Peyer's patch (tissue), 4 donors: ENCODE data around the gene CHPT1. TPM values are rescaled to one million over a fixed set of nuclear protein-coding genes. Genes with fewer than 3 reads are reported as not detected.
A peak's percentile ranks its signal among the peaks of the same experiment; 100 is the strongest.

Source experiments
- DNase-seq, 3 donors: peaks; one replicate each; pipeline ENCODE4 v3.0.0-alpha.2; 2017 to 2019
- H3K27ac ChIP-seq, 4 donors: fragments of 200-600 bp; sonication (generic); one replicate each; pipeline ENCODE4 v1.5.1; 2016 to 2019
- H3K27me3 ChIP-seq, 2 donors: fragments of 200-600 bp; sonication (generic); one replicate each; pipeline ENCODE4 v1.5.1; 2019
- H3K36me3 ChIP-seq, 3 donors: fragments of 200-600 bp; sonication (generic); one replicate each; pipeline ENCODE4 v1.5.1; 2016 to 2019
- H3K4me1 ChIP-seq, 4 donors: fragments of 200-600 bp; sonication (generic); one replicate each; pipeline ENCODE4 v1.5.1; 2016 to 2019
- H3K4me3 ChIP-seq, 4 donors: fragments of 200-600 bp; sonication (generic); 1 replicate in 3 of 4; 2 replicates in 1 of 4; pipeline ENCODE4 v1.5.1; 2016 to 2019; ENCODE audit warnings: mild to moderate bottlenecking in 1 of 4
- H3K9me3 ChIP-seq, 4 donors: fragments of 200-600 bp; sonication (generic); one replicate each; pipeline ENCODE4 v1.5.1; 2016 to 2019; ENCODE audit warnings: mild to moderate bottlenecking in 1 of 4
- CTCF ChIP-seq, 6 experiments: fragments of 450-650 bp in 4 of 6; fragments of 200-600 bp in 2 of 6; sonication (generic) in 1 of 6; IDR thresholded peaks; one replicate each; pipeline ENCODE4 v1.5.1; 2017 to 2019; ENCODE audit warnings: antibody characterized with exemption in 6 of 6, mild to moderate bottlenecking in 3 of 6, moderate library complexity in 1 of 6
- POLR2A ChIP-seq, 2 donors: fragments of 450-650 bp; IDR thresholded peaks; one replicate each; pipeline ENCODE4 v1.5.1; 2017; ENCODE audit warnings: antibody characterized with exemption in 2 of 2, mild to moderate bottlenecking in 2 of 2, moderate library complexity in 2 of 2
- small RNA-seq, 2 donors: library from RNA; depleted of rRNA; stranded (forward); fragments of <200 nt; gene quantifications; one replicate each; pipeline ENCODE3, GENCODE V24; 2016
- total RNA-seq, 4 donors: library from RNA; depleted of rRNA; stranded (reverse); fragments of >200 nt; gene quantifications; one replicate each; pipeline ENCODE4 v1.1.0, GENCODE V29; 2016

The CHPT1 gene
- total RNA-seq, 4 donors from 2014 or later, result 78.4 to 471 (median 359) TPM

GRCh38 chr12:101775816-101776215 lies 78.4 kb downstream of the CHPT1 start:
- Histone ChIP-seq H3K4me3 (no peak overlapping the region), H3K9me3 (no peaks in the 10 kb centered on the region), H3K36me3 (no peaks in the 10 kb centered on the region), H3K27me3 (no peaks in the 10 kb centered on the region), H3K4me1 (no peaks in the 10 kb centered on the region), H3K27ac (no peak overlapping the region)
- no peak for DNase-seq
- TF ChIP-seq CTCF (IDR thresholded peaks at IDR 0.05) (no peak), POLR2A (IDR thresholded peaks at IDR 0.05) (no peak)

- H3K27me3 ChIP-seq, result no peaks in the 10 kb centered on the region
- no peaks in the 10 kb centered on the region for H3K9me3 ChIP-seq
- no peaks in the 10 kb centered on the region for H3K4me1 ChIP-seq
- TF ChIP-seq CTCF (IDR thresholded peaks at IDR 0.05) (no peak), POLR2A (IDR thresholded peaks at IDR 0.05) (no peak)
- no peak overlapping the region for H3K4me3 ChIP-seq
- no peak overlapping the region for H3K27ac ChIP-seq
- H3K36me3 ChIP-seq, result no peaks in the 10 kb centered on the region
- no peak for DNase-seq
These were observed 80.0 kb downstream of the CHPT1 start for GRCh38 chr12:101777485-101777884.

GRCh38 chr12:101777978-101778377 lies 80.5 kb downstream of the CHPT1 start:
- H3K27ac ChIP-seq, result peak overlapping the region in 1 of 4 donors; percentile 10
- H3K9me3 ChIP-seq, result no peaks in the 10 kb centered on the region
- no peaks in the 10 kb centered on the region for H3K27me3 ChIP-seq
- H3K4me1 ChIP-seq, result no peaks in the 10 kb centered on the region
- DNase-seq, result no peak
- no peak for TF ChIP-seq POLR2A (IDR thresholded peaks at IDR 0.05)
- TF ChIP-seq CTCF (IDR thresholded peaks at IDR 0.05), result no peak
- H3K4me3 ChIP-seq, result no peak overlapping the region
- no peaks in the 10 kb centered on the region for H3K36me3 ChIP-seq

Small RNAs within 50 kb of the gene (small RNA-seq; reads per million reads assigned to genes)
- gene RNU6-101P, result 0 reads per million in 2 donors
- 0 reads per million in 2 donors for gene RNY1P16

Other genes starting within 250 kb of the CHPT1 start
- gene SPIC, start 222.3 kb upstream of the CHPT1 start, total RNA-seq, result not detected
- gene MYBPC1, start 102.7 kb upstream of the CHPT1 start, total RNA-seq, result 100 to 1,000 TPM in 1 of 4 donors, 10 to 100 TPM in 2, not detected in 1; 19.4 to 141 (median 63.9) TPM
- not detected for gene SYCP3, start 41.8 kb downstream of the CHPT1 start, total RNA-seq
- gene GNPTAB, start 133.3 kb downstream of the CHPT1 start, total RNA-seq, result 10 to 100 TPM; 27.1 to 91.6 (median 31.3) TPM
- gene DRAM1, start 179.9 kb downstream of the CHPT1 start, total RNA-seq, result 1 to 10 TPM; 3.2 to 7.4 (median 5.7) TPM